ENCODE data around the gene ZNF502. TPM values are rescaled to one million over a fixed set of nuclear protein-coding genes. Genes with fewer than 3 reads are reported as not detected.

The ZNF502 gene
- total RNA-seq: 1.7 and 2.9 TPM in 2 replicates

DNA sequence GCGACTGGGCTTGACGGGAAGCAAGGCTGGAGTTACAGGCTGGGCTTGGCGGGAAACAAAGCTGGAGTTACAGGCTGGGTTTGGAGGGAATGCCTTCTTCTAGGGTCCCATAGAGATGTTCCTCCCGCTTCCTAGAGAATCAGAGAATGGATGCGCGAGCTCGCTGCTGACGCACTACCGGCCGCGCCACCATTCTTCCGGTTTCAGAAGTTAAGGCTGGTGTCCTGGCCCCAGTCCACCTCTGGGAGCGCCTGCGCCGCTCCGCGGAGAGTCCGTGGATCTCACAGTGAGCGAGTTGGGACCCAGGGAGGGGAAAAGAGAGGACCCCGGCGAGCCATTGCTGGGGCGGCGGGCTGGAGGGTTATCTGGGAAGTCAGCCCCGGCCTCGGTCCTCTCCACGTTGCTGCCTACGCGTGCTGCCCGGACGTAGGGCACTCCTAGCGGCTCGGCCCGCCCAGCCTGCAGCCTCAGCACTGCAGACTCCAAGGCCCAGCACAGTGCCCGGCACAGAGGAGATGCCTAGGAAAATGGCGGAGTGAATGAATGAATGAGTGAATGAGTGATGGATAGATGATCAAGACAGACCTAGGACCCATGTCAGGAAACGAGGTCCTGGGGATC, at the start of gene ZNF502:
Gene ZNF502, plus strand, starts transcription at position 206 of the 621 bp plus-strand sequence. CDS start 7,602 bp downstream, outside the sequence.

DNA sequence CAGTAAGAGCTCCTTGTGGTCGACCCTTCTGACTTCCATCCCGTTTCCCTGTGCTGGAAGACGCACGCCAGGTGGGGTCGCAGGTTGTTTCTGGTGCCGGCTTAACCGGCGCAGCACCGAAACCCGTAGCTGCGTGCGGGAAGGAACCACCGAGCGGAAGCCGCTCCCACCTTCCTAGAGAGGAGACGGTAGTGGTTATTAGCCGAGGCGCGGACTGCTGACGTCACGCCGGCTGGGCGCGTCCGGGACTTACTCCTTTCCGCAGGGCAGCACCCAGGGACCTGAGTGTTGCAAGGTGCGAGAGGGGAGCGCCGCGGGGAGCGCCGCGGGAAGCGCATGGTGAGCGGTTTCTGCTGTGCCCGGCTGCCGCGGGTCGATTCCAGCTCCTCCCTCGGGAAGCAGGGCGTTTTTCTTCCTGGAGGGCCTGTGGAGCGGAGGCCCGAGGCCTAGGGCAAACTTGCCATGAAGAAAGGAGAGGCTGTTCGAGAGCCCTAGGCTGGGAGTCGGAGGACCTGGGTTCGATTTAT, 17.0 kb downstream of the ZNF502 start, which contains the start of gene ZNF501:
Gene ZNF501, plus strand, starts transcription at position 252 of the 527 bp plus-strand sequence. CDS start 4,787 bp downstream, outside the sequence.

DNA sequence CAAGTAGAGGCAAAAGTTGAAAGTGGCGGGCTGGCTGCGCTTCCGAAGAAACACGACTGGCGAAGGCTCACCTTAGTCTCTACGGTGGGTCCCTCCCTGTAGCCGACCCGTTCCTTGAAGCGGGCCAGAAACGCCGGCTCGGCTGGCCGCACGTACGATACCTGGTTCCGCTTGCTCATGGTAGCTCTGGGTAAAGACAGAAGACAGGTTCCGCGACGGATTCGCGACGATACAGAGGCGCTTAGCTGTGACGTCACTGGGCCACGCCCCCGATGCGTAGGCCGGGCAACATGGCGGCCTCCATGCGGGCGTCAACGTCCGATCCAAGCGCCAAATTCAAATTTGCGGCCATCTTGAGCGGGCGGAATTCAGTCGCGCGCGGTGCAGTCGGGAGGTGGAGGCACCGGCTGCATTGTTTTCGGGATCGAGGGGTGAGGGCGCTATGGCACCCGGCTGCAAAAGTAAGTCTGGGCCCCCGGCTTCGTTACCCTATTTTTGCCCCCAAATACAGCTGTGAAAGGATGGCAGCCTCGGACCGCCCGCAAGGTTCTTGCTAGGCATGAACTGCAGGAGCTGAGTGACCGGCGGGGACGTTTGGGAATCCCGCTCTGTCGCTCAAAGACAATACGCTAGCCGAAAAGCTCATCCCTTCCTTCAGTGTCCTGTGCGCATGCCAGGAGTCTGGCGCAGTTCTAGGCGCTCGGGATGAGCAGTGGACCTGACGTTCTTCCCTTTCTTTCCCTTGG, 49.1 kb downstream of the ZNF502 start, which contains the start of the genes KIAA1143 and KIF15:
Gene KIAA1143, minus strand, starts transcription at position 196 of the 746 bp plus-strand sequence. Its CDS starts 17 bp downstream, at position 179.
Gene KIF15, plus strand, starts transcription at position 371 of the 746 bp plus-strand sequence. Its CDS starts 72 bp downstream, at position 443.

Other genes with a start within 250 kb of the ZNF502 start
- gene ZNF445, start 235.0 kb upstream of the ZNF502 start, total RNA-seq: 3.0 and 3.5 TPM in 2 replicates
- 1.4 and 2.5 TPM in 2 replicates for gene ZKSCAN7, start 157.5 kb upstream of the ZNF502 start, total RNA-seq
- gene ZNF660, start 127.7 kb upstream of the ZNF502 start, total RNA-seq: 0.05 and 0.07 TPM in 2 replicates
- gene ZNF197, start 87.6 kb upstream of the ZNF502 start, total RNA-seq: 8.1 and 9.0 TPM in 2 replicates
- 6.2 and 9.9 TPM in 2 replicates for gene ZNF35, start 63.9 kb upstream of the ZNF502 start, total RNA-seq
- gene ZNF501, start 17.0 kb downstream of the ZNF502 start, total RNA-seq: 1.7 and 2.1 TPM in 2 replicates
- 12.5 and 15.7 TPM in 2 replicates for gene KIAA1143, start 49.0 kb downstream of the ZNF502 start, total RNA-seq
- gene KIF15, start 49.1 kb downstream of the ZNF502 start, total RNA-seq: 4.5 and 6.9 TPM in 2 replicates
- gene TMEM42, start 149.3 kb downstream of the ZNF502 start, total RNA-seq: 19.0 and 26.7 TPM in 2 replicates
- 0.33 and 0.35 TPM in 2 replicates for gene TGM4, start 161.9 kb downstream of the ZNF502 start, total RNA-seq

Measured in airway epithelial cell (primary cell).